SK-N-SH treated with all-trans-retinoic acid at 6 μM for 48 hours (cell line): ENCODE results near the gene SRXN1.

Experiments used
- ATAC-seq: fragments of 200-7000 bp; cut with Tn5 transposase; 3 replicates; pipeline ENCODE4 v1.9.1; 2020; ENCODE audit warnings: mild to moderate bottlenecking, moderate library complexity
- ARNTL ChIP-seq: fragments of 450-650 bp; formaldehyde crosslinking; IDR thresholded peaks from 2 replicates; pipeline ENCODE4 v1.5.0; 2020; ENCODE audit warnings: low read depth, mild to moderate bottlenecking, moderate library complexity, borderline replicate concordance
- CREB5 ChIP-seq: fragments of 250-450 bp; sonication (Bioruptor Pico); IDR thresholded peaks from 2 replicates; pipeline ENCODE4 v1.5.1; 2020; ENCODE audit warnings: low read depth, mild to moderate bottlenecking, moderate library complexity
- CSDC2 ChIP-seq: fragments of 250-450 bp; sonication (Bioruptor Pico); IDR thresholded peaks from 2 replicates; pipeline ENCODE4 v1.5.0; 2020; ENCODE audit warnings: mild to moderate bottlenecking, moderate library complexity
- CSRNP3 ChIP-seq: fragments of 250-450 bp; sonication (Bioruptor Pico); IDR thresholded peaks from 2 replicates; pipeline ENCODE4 v1.5.1; 2021; ENCODE audit warnings: mild to moderate bottlenecking, moderate library complexity
- ESRRG ChIP-seq: fragments of 250-450 bp; sonication (Bioruptor Pico); IDR thresholded peaks from 2 replicates; pipeline ENCODE4 v1.6.1; 2021; ENCODE audit warnings: mild to moderate bottlenecking
- GLIS3 ChIP-seq: fragments of 250-450 bp; sonication (Bioruptor Pico); IDR thresholded peaks from 2 replicates; pipeline ENCODE4 v1.5.0; 2020; ENCODE audit warnings: mild to moderate bottlenecking, moderate library complexity
- ISL1 ChIP-seq: fragments of 250-450 bp; sonication (Bioruptor Pico); IDR thresholded peaks from 2 replicates; pipeline ENCODE4 v2.1.2; 2022; ENCODE audit warnings: mild to moderate bottlenecking, moderate library complexity
- OSR1 ChIP-seq: fragments of 250-450 bp; sonication (Bioruptor Pico); IDR thresholded peaks from 2 replicates; pipeline ENCODE4 v1.8.0; 2022; ENCODE audit warnings: moderate library complexity, mild to moderate bottlenecking, inconsistent platforms
- PATZ1 ChIP-seq: fragments of 250-450 bp; sonication (Bioruptor Pico); IDR thresholded peaks from 2 replicates; pipeline ENCODE4 v1.8.0; 2020; ENCODE audit warnings: mild to moderate bottlenecking, moderate library complexity, borderline replicate concordance
- POU6F1 ChIP-seq: fragments of 250-450 bp; sonication (Bioruptor Pico); IDR thresholded peaks from 2 replicates; pipeline ENCODE4 v1.8.0; 2021; ENCODE audit warnings: low read depth, mild to moderate bottlenecking, moderate library complexity, borderline replicate concordance
- RARB ChIP-seq: fragments of 250-450 bp; sonication (Bioruptor Pico); IDR thresholded peaks from 2 replicates; pipeline ENCODE4 v1.8.0; 2021; ENCODE audit warnings: mild to moderate bottlenecking, moderate library complexity
- SNAI2 ChIP-seq: fragments of 250-450 bp; sonication (Bioruptor Pico); IDR thresholded peaks from 2 replicates; pipeline ENCODE4 v1.5.0; 2020; ENCODE audit warnings: mild to moderate bottlenecking, moderate library complexity
- TCF4 ChIP-seq: fragments of 250-450 bp; sonication (Bioruptor Pico); IDR thresholded peaks from 2 replicates; pipeline ENCODE4 v1.8.0; 2021; ENCODE audit warnings: mild to moderate bottlenecking, moderate library complexity, borderline replicate concordance
- TOX ChIP-seq: fragments of 250-450 bp; sonication (Bioruptor Pico); IDR thresholded peaks from 2 replicates; pipeline ENCODE4 v1.8.0; 2021; ENCODE audit warnings: mild to moderate bottlenecking, moderate library complexity, borderline replicate concordance
- ZC3H10 ChIP-seq: fragments of 250-450 bp; sonication (Bioruptor Pico); IDR thresholded peaks from 2 replicates; pipeline ENCODE4 v1.5.1; 2021; ENCODE audit warnings: mild to moderate bottlenecking, moderate library complexity
- ZFP3 ChIP-seq: fragments of 250-450 bp; sonication (Bioruptor Pico); IDR thresholded peaks from 2 replicates; pipeline ENCODE4 v1.5.0; 2020; ENCODE audit warnings: mild to moderate bottlenecking, moderate library complexity
- ZFP30 ChIP-seq: fragments of 450-650 bp; formaldehyde crosslinking; IDR thresholded peaks from 2 replicates; pipeline ENCODE4 v1.5.0; 2022; ENCODE audit warnings: mild to moderate bottlenecking, moderate library complexity
- ZNF70 ChIP-seq: fragments of 450-650 bp; formaldehyde crosslinking; IDR thresholded peaks from 2 replicates; pipeline ENCODE4 v1.5.0; 2020; ENCODE audit warnings: mild to moderate bottlenecking, moderate library complexity
- ZNF8 ChIP-seq: fragments of 450-650 bp; formaldehyde crosslinking; IDR thresholded peaks from 2 replicates; pipeline ENCODE4 v1.5.0; 2020; ENCODE audit warnings: mild to moderate bottlenecking, moderate library complexity

SRXN1 gene

GRCh38 chr20:647479-648019 lies 5.5 kb downstream of the SRXN1 start:
- TF ChIP-seq ARNTL (CRISPR knock-in tag) (no peak), TOX (CRISPR knock-in tag) (no peak), SNAI2 (CRISPR knock-in tag) (no peak), PATZ1 (no peak), CSDC2 (CRISPR knock-in tag) (no peak), ZNF8 (CRISPR knock-in tag) (no peak), ESRRG (CRISPR knock-in tag) (no peak)
- no peak for ATAC-seq

GRCh38 chr20:646868-647233 lies 6.1 kb downstream of the SRXN1 start:
- no peak for ATAC-seq

GRCh38 chr20:646107-646867 lies 6.7 kb downstream of the SRXN1 start:
- no peak for ATAC-seq

More at GRCh38 chr20:646868-647233, 6.1 kb downstream of the SRXN1 start:
- TF ChIP-seq ZNF70 (CRISPR knock-in tag) = no peak
- TF ChIP-seq ZC3H10 (CRISPR knock-in tag) = no peak
- TF ChIP-seq, all 23 proteins: peak for 0

More at GRCh38 chr20:646107-646867, 6.7 kb downstream of the SRXN1 start:
- no peak for TF ChIP-seq ZFP3 (CRISPR knock-in tag)
- TF ChIP-seq OSR1 (CRISPR knock-in tag) = no peak
- TF ChIP-seq ZNF70 (CRISPR knock-in tag) = no peak
- no peak for TF ChIP-seq ESRRG (CRISPR knock-in tag)
- no peak for TF ChIP-seq POU6F1 (CRISPR knock-in tag)
- TF ChIP-seq TOX (CRISPR knock-in tag) = no peak
- no peak for TF ChIP-seq CREB5 (CRISPR knock-in tag)
- TF ChIP-seq ISL1 (CRISPR knock-in tag) = no peak
- TF ChIP-seq ZFP30 (CRISPR knock-in tag) = no peak
- TF ChIP-seq PATZ1 = no peak
- TF ChIP-seq TCF4 = no peak
- no peak for TF ChIP-seq RARB (CRISPR knock-in tag)
- no peak for TF ChIP-seq GLIS3 (CRISPR knock-in tag)
- no peak for TF ChIP-seq ARNTL (CRISPR knock-in tag)
- no peak for TF ChIP-seq ZC3H10 (CRISPR knock-in tag)
- no peak for TF ChIP-seq CSRNP3
- no peak for TF ChIP-seq SNAI2 (CRISPR knock-in tag)
